Duodenal mucosa (tissue), 2 donors: ENCODE data around the gene C2orf72.
"Not testable (repeated sequence)": the region's sequence is repeated elsewhere in the genome, so short reads cannot be mapped to it uniquely, and the experiment has no call there.

Experiments used
- H3K27ac ChIP-seq: one replicate; pipeline ENCODE4 v1.7.0; 2013; ENCODE audit warnings: low read depth, low read length
- H3K27me3 ChIP-seq, 2 donors: one replicate each; pipeline ENCODE4 v1.7.0; 2013; ENCODE audit warnings: low read length in 2 of 2, control low read depth in 1 of 2; ENCODE audit not compliant: insufficient read depth in 2 of 2, control insufficient read depth in 1 of 2
- H3K36me3 ChIP-seq, 2 donors: one replicate each; pipeline ENCODE4 v1.7.0; 2013; ENCODE audit warnings: low read length in 2 of 2, control low read depth in 1 of 2; ENCODE audit not compliant: insufficient read depth in 2 of 2, control insufficient read depth in 1 of 2
- H3K4me1 ChIP-seq, 2 donors: one replicate each; pipeline ENCODE4 v1.7.0; 2013; ENCODE audit warnings: low read length in 2 of 2, control low read depth in 1 of 2; ENCODE audit not compliant: insufficient read depth in 2 of 2, control insufficient read depth in 1 of 2
- H3K4me3 ChIP-seq, 2 donors: one replicate each; pipeline ENCODE4 v1.7.0; 2013; ENCODE audit warnings: low read length in 2 of 2, low read depth in 1 of 2
- H3K9ac ChIP-seq, 2 donors: one replicate each; pipeline ENCODE4 v1.7.0; 2013; ENCODE audit warnings: low read length in 2 of 2, low read depth in 1 of 2
- H3K9me3 ChIP-seq, 2 donors: one replicate each; pipeline ENCODE4 v1.7.0; 2013; ENCODE audit warnings: low read length in 2 of 2, control low read depth in 1 of 2; ENCODE audit not compliant: control insufficient read depth in 1 of 2

C2orf72 gene

GRCh38 chr2:231065966-231066365, 28.6 kb downstream of the C2orf72 start:
- Histone ChIP-seq H3K4me1 (peaks cover 9 to 10% of the 10 kb centered on the region in 2 donors), H3K4me3 (no peak overlapping the region), H3K9me3 (no peaks in the 10 kb centered on the region), H3K27ac (no peak overlapping the region), H3K27me3 (no peaks in the 10 kb centered on the region), H3K9ac (no peak overlapping the region), H3K36me3 (peaks cover 35 to 74% of the 10 kb centered on the region in 2 donors)

GRCh38 chr2:231067531-231067930, 30.2 kb downstream of the C2orf72 start:
- not testable (repeated sequence) for H3K4me1 ChIP-seq, H3K9me3 ChIP-seq, H3K4me3 ChIP-seq, H3K9ac ChIP-seq, H3K27me3 ChIP-seq, H3K27ac ChIP-seq
- peaks cover 38 to 77% of the 10 kb centered on the region in 2 donors for H3K36me3 ChIP-seq

GRCh38 chr2:231068525-231069222, 31.4 kb downstream of the C2orf72 start:
- peaks cover 9 to 10% of the 10 kb centered on the region in 2 donors for H3K4me1 ChIP-seq
- H3K36me3 ChIP-seq: peaks cover 33 to 72% of the 10 kb centered on the region in 2 donors
- H3K27ac ChIP-seq: no peak overlapping the region

GRCh38 chr2:231069379-231070054, 32.2 kb downstream of the C2orf72 start:
- H3K4me3 ChIP-seq: no peak overlapping the region
- H3K9ac ChIP-seq: no peak overlapping the region
- no peak overlapping the region for H3K27ac ChIP-seq
- no peaks in the 10 kb centered on the region for H3K27me3 ChIP-seq
- H3K9me3 ChIP-seq: no peaks in the 10 kb centered on the region
- H3K36me3 ChIP-seq: peaks cover 28 to 64% of the 10 kb centered on the region in 2 donors
- H3K4me1 ChIP-seq: peaks cover 9 to 10% of the 10 kb centered on the region in 2 donors

More at GRCh38 chr2:231068525-231069222, 31.4 kb downstream of the C2orf72 start:
- Histone ChIP-seq H3K9me3 (no peaks in the 10 kb centered on the region), H3K9ac (no peak overlapping the region), H3K4me3 (no peak overlapping the region), H3K27me3 (no peaks in the 10 kb centered on the region)

- Histone ChIP-seq H3K4me1 (peaks cover 9 to 14% of the 10 kb centered on the region in 2 donors), H3K36me3 (peaks cover 38 to 90% of the 10 kb centered on the region in 2 donors), H3K4me3 (no peak overlapping the region), H3K27ac (no peak overlapping the region), H3K9ac (no peak overlapping the region), H3K27me3 (no peaks in the 10 kb centered on the region), H3K9me3 (no peaks in the 10 kb centered on the region)
These were observed 47.2 kb downstream of the C2orf72 start for GRCh38 chr2:231084565-231084964.

- H3K27me3 ChIP-seq: no peaks in the 10 kb centered on the region
- no peak overlapping the region for H3K4me3 ChIP-seq
- H3K4me1 ChIP-seq: peaks cover 9 to 16% of the 10 kb centered on the region in 2 donors
- H3K36me3 ChIP-seq: peaks cover 26 to 64% of the 10 kb centered on the region in 2 donors
- no peak overlapping the region for H3K9ac ChIP-seq
- H3K9me3 ChIP-seq: no peaks in the 10 kb centered on the region
- H3K27ac ChIP-seq: no peak overlapping the region
These were observed 51.4 kb downstream of the C2orf72 start for GRCh38 chr2:231088754-231089153.

- no peak overlapping the region for H3K9ac ChIP-seq
- peaks cover 14 to 16% of the 10 kb centered on the region in 2 donors for H3K4me1 ChIP-seq
- no peak overlapping the region for H3K27ac ChIP-seq
- peaks cover 4 to 5% of the 10 kb centered on the region in 2 donors for H3K9me3 ChIP-seq
- H3K36me3 ChIP-seq: peaks cover 4 to 40% of the 10 kb centered on the region in 2 donors
- no peaks in the 10 kb centered on the region for H3K27me3 ChIP-seq
- H3K4me3 ChIP-seq: no peak overlapping the region
These were observed 56.6 kb downstream of the C2orf72 start for GRCh38 chr2:231093933-231094332.

- Histone ChIP-seq H3K27ac (no peak overlapping the region), H3K36me3 (peaks cover 10 to 43% of the 10 kb centered on the region in 2 donors), H3K27me3 (no peaks in the 10 kb centered on the region)
These were observed 57.5 kb downstream of the C2orf72 start for GRCh38 chr2:231094736-231095346.

More at GRCh38 chr2:231094736-231095346, 57.5 kb downstream of the C2orf72 start:
- H3K9me3 ChIP-seq: peaks cover 13 to 14% of the 10 kb centered on the region in 2 donors
- peaks cover 11 to 12% of the 10 kb centered on the region in 2 donors for H3K4me1 ChIP-seq
- no peak overlapping the region for H3K9ac ChIP-seq
- H3K4me3 ChIP-seq: no peak overlapping the region
